IPS DF 6.9 (cell line): ENCODE measurements around the gene ADGRF3.
"Not testable (repeated sequence)": the region's sequence is repeated elsewhere in the genome, so short reads cannot be mapped to it uniquely, and the experiment has no call there.

Source experiments
- DNase-seq: peaks from one replicate; pipeline ENCODE4 v3.0.0-alpha.2; 2013; ENCODE audit warnings: low read depth, low spot score
- H3K27ac ChIP-seq: one replicate; pipeline ENCODE4 v1.5.1; 2013; ENCODE audit warnings: low read length, control low read depth
- H3K27me3 ChIP-seq: 2 replicates; pipeline ENCODE4 v1.6.1; 2013; ENCODE audit warnings: mild to moderate bottlenecking, low read length; ENCODE audit not compliant: control insufficient read depth, insufficient read depth
- H3K36me3 ChIP-seq: 2 replicates; pipeline ENCODE4 v1.6.1; 2013; ENCODE audit warnings: low read length; ENCODE audit not compliant: control insufficient read depth, insufficient read depth
- H3K4me1 ChIP-seq: 2 replicates; pipeline ENCODE4 v1.6.1; 2013; ENCODE audit warnings: low read length; ENCODE audit not compliant: control insufficient read depth, insufficient read depth
- H3K4me3 ChIP-seq: 2 replicates; pipeline ENCODE4 v1.5.1; 2013; ENCODE audit warnings: mild to moderate bottlenecking, low read length
- H3K9me3 ChIP-seq: 2 replicates; pipeline ENCODE4 v1.6.1; 2013; ENCODE audit warnings: low read length, inconsistent platforms; ENCODE audit not compliant: control insufficient read depth, insufficient read depth
- WGBS: extraction: QIAGEN DNeasy Blood & Tissue Kit; methylation state at CpG from one replicate; pipeline ENCODE4 v1.1.7; 2013; ENCODE audit warnings: mixed read lengths, missing lambda C conversion rate; ENCODE audit not compliant: insufficient read length, insufficient coverage; 5-methylcytosine and 5-hydroxymethylcytosine counted together

The ADGRF3 gene

GRCh38 chr2:26283606-26284005 is 63.0 kb downstream of the ADGRF3 start:
- Histone ChIP-seq H3K27ac (no peak overlapping the region), H3K4me1 (no peaks in the 10 kb centered on the region), H3K4me3 (no peak overlapping the region), H3K9me3 (no peaks in the 10 kb centered on the region), H3K36me3 (no peaks in the 10 kb centered on the region), H3K27me3 (no peaks in the 10 kb centered on the region)
- no CpG with 5 or more reads among the region's 2 CpGs for WGBS
- DNase-seq = no peak

- H3K9me3 ChIP-seq = no peaks in the 10 kb centered on the region
- WGBS = no CpG with 5 or more reads among the region's 2 CpGs
- no peak overlapping the region for H3K27ac ChIP-seq
- no peaks in the 10 kb centered on the region; the same call in 1 of the 2 replicates for H3K36me3 ChIP-seq
- H3K4me3 ChIP-seq = no peak overlapping the region
- H3K27me3 ChIP-seq = no peaks in the 10 kb centered on the region
- no peak for DNase-seq
- H3K4me1 ChIP-seq = no peaks in the 10 kb centered on the region
Measured at GRCh38 chr2:26281226-26281625, 65.4 kb downstream of the ADGRF3 start.

GRCh38 chr2:26279886-26280285 is 66.7 kb downstream of the ADGRF3 start:
- H3K4me3 ChIP-seq = no peak overlapping the region
- no peaks in the 10 kb centered on the region for H3K4me1 ChIP-seq
- 100% methylated on average over 1 of the region's 3 CpGs for WGBS
- no peaks in the 10 kb centered on the region for H3K27me3 ChIP-seq
- no peak for DNase-seq
- no peaks in the 10 kb centered on the region; the same call in 1 of the 2 replicates for H3K36me3 ChIP-seq
- H3K27ac ChIP-seq = no peak overlapping the region
- H3K9me3 ChIP-seq = no peaks in the 10 kb centered on the region

GRCh38 chr2:26276484-26277227 is 69.9 kb downstream of the ADGRF3 start:
- no peak for DNase-seq
- no peak overlapping the region for H3K4me3 ChIP-seq
- no peaks in the 10 kb centered on the region for H3K27me3 ChIP-seq
- H3K27ac ChIP-seq = no peak overlapping the region
- no peaks in the 10 kb centered on the region; the same call in 1 of the 2 replicates for H3K36me3 ChIP-seq
- no peaks in the 10 kb centered on the region for H3K4me1 ChIP-seq
- H3K9me3 ChIP-seq = no peaks in the 10 kb centered on the region
- WGBS = no CpG with 5 or more reads among the region's 4 CpGs

- Histone ChIP-seq H3K27ac (no peak overlapping the region), H3K9me3 (no peaks in the 10 kb centered on the region), H3K36me3 (no peaks in the 10 kb centered on the region; the same call in 1 of the 2 replicates), H3K27me3 (no peaks in the 10 kb centered on the region), H3K4me3 (no peak overlapping the region), H3K4me1 (no peaks in the 10 kb centered on the region)
- no peak for DNase-seq
- no CpG with 5 or more reads among the region's 5 CpGs for WGBS
Measured at GRCh38 chr2:26274058-26274613, 72.5 kb downstream of the ADGRF3 start.

GRCh38 chr2:26273501-26273900 is 73.1 kb downstream of the ADGRF3 start:
- H3K27me3 ChIP-seq = no peaks in the 10 kb centered on the region
- no peak overlapping the region for H3K27ac ChIP-seq
- WGBS = no CpG with 5 or more reads among the region's 2 CpGs
- no peak for DNase-seq
- H3K4me1 ChIP-seq = no peaks in the 10 kb centered on the region
- H3K36me3 ChIP-seq = no peaks in the 10 kb centered on the region; the same call in 1 of the 2 replicates
- no peaks in the 10 kb centered on the region for H3K9me3 ChIP-seq
- no peak overlapping the region for H3K4me3 ChIP-seq

GRCh38 chr2:26270373-26270772 is 76.2 kb downstream of the ADGRF3 start:
- H3K27me3 ChIP-seq = no peaks in the 10 kb centered on the region
- no peaks in the 10 kb centered on the region for H3K9me3 ChIP-seq
- no peaks in the 10 kb centered on the region for H3K4me1 ChIP-seq
- no peak overlapping the region for H3K4me3 ChIP-seq
- DNase-seq = no peak
- no peaks in the 10 kb centered on the region for H3K36me3 ChIP-seq
- H3K27ac ChIP-seq = no peak overlapping the region

- no peaks in the 10 kb centered on the region for H3K36me3 ChIP-seq
- no peaks in the 10 kb centered on the region for H3K27me3 ChIP-seq
- no peaks in the 10 kb centered on the region for H3K9me3 ChIP-seq
- H3K4me3 ChIP-seq = no peak overlapping the region
- DNase-seq = no peak
- H3K4me1 ChIP-seq = no peaks in the 10 kb centered on the region
- no peak overlapping the region for H3K27ac ChIP-seq
- no CpG with 5 or more reads among the region's 6 CpGs for WGBS
Measured at GRCh38 chr2:26269571-26270158, 76.9 kb downstream of the ADGRF3 start.

GRCh38 chr2:26268670-26269385 is 77.8 kb downstream of the ADGRF3 start:
- not testable (repeated sequence) for H3K4me1 ChIP-seq, H3K9me3 ChIP-seq, H3K27ac ChIP-seq, DNase-seq, H3K36me3 ChIP-seq, H3K27me3 ChIP-seq, H3K4me3 ChIP-seq
- no CpG with 5 or more reads among the region's 12 CpGs for WGBS

GRCh38 chr2:26268213-26268612 is 78.4 kb downstream of the ADGRF3 start:
- Histone ChIP-seq H3K4me1 (no peaks in the 10 kb centered on the region), H3K9me3 (no peaks in the 10 kb centered on the region), H3K36me3 (no peaks in the 10 kb centered on the region), H3K4me3 (no peak overlapping the region), H3K27ac (no peak overlapping the region), H3K27me3 (no peaks in the 10 kb centered on the region)
- DNase-seq = no peak
- no CpG with 5 or more reads among the region's 4 CpGs for WGBS
